HG03378 (cell line): ENCODE results near the gene ENOX1.

ENCODE experiments used
- ATAC-seq: cut with Tn5 transposase; IDR thresholded peaks from one replicate; pipeline ENCODE4 v1.9.1; 2021; ENCODE audit warnings: mild to moderate bottlenecking, moderate library complexity; ENCODE audit not compliant: unreplicated experiment

ENOX1 gene

DNA sequence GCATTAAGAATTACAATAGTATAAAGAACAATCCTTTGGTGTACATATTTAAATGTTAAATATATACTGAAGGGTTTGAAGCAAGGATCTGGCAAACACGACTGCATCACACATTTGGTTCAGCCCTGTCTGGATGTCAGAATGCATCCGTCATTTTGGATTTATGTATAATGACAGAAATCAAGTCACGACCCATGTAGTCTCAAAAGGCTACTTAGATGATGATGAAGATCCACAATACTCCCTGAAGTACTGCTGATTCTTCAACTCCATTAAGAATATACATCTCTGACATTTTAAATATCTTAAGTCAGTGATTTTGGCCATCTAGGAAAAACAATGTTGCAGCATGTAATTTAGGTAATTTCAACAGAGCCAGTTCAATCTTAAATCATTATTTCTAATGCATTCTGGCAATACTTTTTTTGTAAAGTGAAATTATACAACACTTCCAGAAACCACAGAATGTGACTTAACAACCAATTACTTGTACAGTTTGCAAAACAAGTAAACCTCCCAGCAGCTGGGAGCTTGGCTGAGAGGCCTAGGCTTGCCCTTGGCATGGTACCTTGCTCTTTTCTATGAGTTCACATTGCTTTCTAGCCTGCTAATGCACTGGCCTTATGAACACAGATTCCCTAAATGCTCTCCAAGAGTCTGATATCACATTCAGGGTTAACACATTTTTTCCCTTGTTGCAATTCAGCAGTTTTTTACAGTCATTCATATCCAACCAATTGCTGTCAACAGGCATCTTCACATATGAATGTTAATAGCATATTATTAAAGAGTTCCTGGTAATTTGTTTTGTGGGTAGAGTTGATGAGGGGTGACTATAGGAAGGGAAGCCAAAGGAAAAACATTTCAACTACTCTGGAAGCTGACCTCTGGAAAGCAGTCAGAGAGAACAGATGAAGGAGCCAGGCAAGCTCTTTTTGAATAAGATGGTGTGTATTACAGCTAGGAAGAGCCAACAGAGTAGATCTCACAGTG lies 175.2 kb downstream of the ENOX1 start:
- no peak for ATAC-seq

DNA sequence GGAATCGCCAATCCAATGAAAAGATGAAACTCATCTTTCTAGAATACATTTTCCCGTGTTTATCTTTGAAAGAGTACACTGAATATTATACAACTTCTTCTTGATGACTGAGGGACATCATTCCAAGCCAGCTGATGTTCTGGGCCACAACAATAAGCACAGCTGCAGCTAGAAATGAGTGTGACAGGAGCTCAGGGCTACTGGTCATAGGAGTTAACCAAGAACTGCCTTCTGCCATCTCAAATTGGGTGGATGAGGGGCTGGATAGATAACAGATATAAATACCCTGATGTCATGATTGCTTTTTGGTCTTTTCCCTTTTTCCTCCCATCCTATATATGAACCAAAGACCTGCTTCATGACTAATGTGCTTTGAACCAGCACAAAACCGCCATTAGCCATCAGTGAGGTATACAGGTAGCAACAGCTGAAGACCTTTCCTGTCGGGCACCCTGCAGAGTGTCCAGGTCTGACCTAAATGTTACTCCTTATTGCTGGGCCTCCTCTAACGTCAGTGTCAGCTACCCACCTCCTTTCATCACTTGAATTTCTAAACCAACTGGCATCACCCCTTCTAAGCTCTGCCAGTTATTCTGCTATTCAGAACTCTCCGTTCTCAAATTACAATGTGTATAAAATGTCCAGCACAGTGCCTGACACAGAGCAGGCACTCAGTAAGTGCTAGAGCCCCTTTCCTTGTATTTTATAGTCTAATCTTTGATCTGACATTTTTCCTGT lies 178.2 kb downstream of the ENOX1 start:
- ATAC-seq, result no peak

DNA sequence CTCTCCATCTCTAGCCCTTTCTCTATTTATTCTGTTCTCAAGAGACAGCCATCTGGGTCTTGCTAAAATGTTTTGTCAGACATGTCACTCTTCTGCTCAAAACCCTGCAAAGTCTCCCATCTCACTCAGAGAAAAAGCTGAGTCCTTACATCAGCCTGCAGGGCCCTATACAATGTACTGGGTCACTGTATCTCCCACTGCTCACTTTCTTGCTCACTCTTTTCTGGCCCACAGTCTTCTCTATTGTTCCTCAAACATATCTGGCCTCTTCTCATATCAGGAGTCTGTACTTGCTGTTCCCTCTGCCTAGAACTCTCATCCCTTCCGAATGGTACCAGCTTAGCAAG lies 189.2 kb downstream of the ENOX1 start:
- ATAC-seq, result no peak

DNA sequence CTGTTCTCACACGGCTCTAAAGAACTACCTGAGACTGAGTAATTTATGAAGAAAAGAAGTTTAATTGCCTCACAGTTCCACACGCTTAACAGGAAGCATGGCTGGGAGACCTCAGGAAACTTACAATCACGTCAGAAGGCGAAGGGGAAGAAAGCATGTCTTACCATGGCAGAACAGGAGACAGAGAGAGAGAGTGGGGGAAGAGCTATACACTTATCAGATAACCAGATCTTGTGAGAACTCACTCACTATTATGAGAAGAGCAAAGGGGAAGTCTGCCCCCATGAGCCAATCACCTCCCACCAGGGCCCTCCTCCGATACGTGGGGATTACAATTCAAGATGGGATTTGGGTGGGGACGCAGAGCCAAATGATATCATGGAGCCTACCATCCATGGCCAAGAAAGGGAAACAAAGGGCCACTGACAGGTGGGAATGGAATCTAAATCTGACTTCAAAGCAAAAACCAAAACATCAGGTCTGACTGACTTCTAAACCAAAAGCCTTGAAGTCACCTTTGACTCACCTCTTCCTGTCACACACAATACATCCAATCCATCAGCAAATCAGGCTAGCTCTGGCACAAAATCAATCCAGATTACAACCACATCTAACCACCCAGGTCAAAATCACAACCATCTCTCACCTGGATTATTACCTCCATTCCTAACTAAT lies 189.7 kb downstream of the ENOX1 start:
- ATAC-seq, result no peak

DNA sequence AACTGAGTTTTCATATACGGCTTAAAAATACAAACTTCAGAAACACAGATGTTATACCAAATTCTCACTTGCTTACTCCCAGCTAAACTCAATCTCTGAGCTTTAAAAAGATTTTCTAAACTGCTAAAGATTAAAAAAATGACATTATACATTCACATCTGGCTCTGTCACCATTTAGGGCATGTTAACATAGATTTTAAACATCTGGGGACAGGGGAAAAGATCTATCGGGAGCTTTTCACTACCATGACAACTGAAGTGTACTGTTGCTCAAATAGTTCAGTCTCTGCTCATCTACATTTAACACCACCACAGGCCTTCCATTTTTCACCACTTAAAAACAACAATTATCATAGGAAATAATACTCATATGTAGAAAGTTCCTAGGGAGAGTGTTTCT lies 190.8 kb downstream of the ENOX1 start:
- no peak for ATAC-seq

DNA sequence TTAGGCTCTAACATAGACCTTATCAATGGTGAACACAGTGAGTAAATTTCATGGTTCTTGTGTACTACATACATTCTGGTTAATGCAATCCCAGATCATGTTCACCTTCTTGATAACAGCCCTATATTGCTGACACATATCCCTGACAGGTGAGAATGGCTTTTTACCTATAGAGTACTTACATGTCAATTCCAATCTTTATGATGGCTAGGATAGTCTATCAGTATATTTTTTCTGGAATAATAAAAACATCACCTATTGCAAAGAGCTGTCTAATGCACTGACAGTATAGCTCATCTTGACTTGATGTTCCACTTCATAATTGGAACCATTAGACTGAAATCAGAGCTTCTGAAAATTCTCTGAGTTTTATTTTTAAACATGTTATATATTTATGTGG lies 199.4 kb downstream of the ENOX1 start:
- no peak for ATAC-seq

DNA sequence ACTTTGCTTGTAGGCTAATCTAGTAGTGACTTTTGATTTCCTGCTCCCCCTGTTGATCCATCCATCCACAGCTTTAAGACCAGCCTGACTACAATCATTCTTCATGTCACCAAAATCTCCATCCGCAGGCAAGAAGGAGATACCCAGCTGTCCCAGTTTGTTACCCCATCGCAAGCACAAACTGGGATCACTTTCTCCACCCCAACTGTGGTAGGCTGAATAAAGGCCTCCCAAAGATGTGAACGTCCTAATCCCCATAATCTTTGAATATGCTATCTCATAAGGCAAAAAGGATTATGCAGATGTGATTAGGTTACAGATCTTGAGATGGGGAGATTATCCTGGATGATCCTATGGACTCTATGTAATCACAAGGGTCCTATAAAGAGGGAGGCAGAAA lies 202.0 kb downstream of the ENOX1 start:
- ATAC-seq, result no peak

DNA sequence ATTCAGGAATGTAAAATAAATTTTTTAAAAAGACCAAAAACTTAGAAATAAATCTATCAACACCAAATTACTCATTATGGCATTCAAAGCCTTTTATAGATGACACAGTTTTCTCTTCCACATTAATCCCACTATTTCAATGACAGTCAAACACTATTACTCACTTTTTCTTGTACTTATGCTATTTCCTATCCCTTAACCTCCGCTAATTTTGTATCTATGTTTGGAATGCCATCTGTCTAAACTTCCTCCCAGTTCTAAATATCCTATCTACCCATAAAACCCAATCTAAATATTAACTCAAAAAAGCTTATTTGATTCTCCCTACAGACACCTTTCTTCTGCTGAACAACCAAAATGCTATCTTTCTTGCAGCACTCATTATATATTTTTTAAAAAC lies 203.5 kb downstream of the ENOX1 start:
- ATAC-seq, result no peak

DNA sequence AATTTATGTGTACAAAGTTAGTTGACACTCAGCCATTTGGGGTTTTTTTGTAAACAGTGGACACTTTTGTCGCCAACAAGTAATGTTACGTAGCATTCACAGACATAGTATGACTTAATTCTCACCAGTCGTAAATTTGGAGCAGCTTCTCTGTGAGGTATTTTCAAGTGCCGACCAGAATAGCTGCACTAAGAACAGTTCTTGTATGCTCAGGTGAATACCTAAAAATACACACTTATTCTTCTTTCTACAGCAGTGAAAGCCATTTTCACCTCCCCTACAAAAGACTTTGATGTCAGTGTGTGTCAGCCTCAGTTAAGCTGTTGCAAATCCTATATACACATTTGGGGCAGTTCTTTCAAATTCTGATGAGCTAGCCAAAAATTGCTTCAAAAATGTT lies 206.5 kb downstream of the ENOX1 start:
- no peak for ATAC-seq

DNA sequence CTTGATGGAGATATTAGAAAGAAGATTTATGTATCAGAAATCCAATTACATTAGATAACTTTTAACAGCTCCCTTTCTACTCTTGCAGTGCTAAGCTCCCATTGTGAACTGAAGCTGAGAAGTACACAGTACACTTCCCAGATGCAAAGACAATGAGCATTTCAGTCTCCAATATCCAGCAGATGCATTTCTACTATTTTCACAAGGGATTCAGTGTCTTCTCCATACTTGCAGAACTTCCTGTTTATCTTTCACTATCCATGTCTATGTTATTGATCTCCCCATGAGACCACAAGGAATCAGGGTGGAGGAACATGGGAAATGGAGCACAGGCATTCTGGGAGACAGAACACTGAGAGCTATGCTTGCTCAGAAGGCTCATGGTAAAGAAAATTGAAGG lies 207.5 kb downstream of the ENOX1 start:
- no peak for ATAC-seq

DNA sequence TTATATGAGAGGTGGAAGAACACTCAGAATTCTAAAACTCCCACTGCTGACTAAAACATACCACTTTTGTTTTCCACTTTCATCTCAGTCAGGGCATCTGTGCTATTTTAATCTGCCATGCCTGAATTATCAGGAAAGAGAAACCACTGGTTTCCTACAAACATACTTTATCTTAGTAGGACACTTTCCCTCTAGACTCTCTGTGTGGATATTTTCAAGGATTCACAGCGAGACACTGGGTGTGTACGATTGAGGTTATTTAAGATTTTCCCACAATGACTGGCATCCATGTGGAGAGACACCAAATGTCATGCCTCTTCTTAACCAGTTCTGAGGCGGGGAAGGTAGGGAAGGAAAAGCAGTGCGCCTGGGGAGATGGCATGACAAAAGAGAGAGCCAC lies 212.2 kb downstream of the ENOX1 start:
- ATAC-seq, result no peak

DNA sequence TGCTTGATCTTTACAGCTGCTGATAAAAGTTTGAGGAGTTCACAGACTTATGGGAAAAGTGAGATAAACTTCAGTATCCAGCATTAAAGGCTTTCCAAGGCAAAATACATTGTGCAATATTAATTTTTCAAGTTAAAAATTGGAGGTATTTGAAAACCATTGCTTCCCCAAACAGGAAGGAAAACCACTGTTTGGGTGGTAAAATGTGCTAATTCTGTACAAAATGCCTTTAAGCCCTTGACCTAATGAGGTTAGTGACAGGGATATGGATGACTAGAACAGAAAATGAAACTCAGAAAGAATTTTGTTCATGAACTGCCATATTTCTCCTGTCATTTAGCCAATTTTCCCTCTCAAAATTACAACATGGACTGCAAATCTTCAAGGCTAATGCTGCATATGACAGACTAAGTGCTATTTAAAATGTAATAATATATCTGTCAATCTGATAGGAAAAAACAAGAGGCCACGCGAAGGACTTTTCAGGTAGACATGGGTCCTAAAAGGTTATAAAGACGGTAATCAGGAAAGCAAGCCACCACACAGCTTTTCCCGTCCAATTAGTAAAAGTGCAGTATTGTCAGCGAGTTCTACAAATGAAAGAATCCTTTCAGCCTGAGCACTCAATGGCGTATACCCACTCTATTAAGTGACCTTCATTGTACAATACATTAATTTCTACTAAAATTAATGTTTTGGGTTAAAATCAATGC lies 212.8 kb downstream of the ENOX1 start:
- no peak for ATAC-seq

DNA sequence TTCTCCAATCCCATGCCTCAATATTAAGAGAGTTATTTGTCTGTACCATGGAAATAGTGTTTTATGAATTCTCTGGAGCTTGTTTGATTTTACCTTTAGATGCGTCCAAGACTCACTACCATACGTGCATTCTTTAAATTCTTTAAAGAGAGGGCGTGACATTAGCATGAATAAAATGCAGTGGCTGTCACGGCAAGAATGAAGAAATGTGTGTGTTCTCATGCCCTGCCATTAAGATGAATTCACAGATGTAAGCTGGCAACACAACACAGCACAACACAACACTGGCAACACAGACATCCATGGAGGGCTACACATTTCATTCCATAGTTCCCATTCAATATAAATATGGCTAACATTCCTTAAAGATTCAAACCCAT lies 213.4 kb downstream of the ENOX1 start:
- ATAC-seq, result no peak

DNA sequence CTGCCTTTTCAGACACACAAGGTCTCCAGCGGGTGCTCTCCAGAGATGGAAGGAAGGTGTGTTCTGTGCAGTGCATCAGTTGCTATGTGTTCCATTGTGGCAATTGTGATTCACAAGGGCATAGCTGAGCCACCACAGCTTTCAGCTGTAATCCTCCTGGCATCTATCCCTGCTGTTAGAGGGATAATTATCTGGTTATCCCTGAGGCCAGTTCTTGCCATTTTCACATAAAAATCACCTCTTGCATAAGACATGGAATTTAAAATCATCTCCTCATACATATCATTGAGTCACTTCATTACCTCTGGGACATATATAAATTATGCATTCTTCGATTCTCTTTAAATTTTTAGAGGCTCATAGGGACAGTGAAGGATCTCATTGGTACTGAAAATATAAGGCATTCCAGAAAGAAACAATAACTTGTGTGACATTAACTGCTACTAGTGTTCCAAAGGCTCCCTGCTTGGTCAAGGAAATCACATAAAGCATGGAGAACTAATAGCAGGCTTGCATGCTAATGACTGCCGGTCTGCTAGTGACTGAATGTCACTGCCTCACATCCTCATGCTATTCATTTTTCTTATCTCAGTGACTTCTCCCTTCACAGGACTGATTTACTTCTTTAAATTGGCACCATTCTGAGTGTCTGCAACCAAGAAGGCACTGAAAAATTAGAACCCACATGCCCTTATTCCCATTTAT lies 214.0 kb downstream of the ENOX1 start:
- ATAC-seq, result no peak

DNA sequence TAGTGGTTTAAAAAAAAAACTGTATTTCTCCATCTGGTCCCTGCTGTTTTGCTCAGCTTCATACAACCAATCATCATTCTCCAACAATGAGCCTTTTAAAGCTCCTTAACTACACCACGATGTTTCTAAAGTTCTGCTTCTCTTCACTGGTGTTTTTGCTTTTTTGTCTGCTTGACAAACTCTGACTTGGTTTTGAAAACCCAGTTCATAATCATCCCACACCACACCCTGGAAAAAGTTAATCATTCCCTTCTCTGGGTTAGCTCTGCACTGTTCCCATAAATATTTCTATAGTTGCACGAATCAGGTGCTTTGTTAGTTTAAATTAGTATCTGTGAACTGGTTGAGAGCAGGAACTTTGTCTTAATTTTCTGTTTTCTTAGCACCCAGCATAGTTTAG lies 217.1 kb downstream of the ENOX1 start:
- no peak for ATAC-seq

DNA sequence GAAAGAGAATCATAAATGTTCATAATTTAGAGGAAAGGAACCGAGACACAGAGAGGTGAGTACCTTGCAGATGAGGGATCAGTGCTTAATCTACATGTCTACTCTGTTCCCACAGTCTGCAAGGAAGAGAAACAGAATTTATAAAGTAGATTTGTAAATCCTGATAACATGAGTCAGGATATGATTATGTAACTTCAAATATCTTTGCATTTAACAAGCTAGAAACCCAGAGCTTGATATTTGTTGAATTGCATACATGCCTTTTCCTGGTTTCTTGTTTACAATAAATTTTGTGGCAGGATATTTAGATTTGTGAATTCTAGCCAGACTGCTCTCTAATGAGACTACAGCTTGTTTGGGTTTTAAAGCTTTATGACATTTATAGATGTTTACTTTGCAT lies 219.2 kb downstream of the ENOX1 start:
- ATAC-seq, result no peak

DNA sequence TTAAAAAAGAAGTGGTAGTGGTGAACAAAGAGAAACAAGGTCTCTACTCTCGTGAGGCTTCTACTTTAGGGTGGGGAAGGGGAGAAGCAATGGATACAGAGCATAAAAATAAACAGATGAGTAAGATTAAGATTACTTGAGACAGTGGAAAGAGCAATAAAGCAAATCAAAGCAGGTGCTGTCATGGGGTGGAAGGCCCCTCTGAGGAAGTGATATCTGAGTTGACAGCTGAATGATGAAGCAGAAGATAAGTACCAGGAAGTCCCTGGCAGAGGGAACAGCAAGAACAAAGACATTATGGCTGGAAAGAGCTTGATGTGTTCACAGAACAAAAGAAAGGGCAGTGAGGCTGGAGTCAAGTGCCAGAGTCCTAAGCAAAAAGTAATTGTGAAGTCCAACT lies 221.8 kb downstream of the ENOX1 start:
- no peak for ATAC-seq

DNA sequence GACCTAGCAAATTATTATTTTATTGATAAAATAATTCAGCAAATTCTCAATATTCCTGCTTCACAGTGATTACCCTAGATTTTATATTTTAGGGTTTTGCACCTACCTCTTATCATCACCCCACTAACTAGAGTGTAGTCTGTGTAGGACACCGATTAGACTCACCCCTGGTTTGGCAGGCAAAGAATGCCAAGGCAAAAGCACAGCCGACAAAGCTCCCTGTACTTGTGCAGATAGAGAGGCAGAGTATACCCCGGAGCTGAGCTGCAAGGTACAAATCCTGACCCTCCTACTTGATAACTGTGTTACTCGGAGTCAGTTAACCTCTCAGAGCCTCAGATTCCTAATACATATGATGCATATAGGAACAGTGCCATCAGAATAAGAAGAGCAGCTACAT lies 225.7 kb downstream of the ENOX1 start:
- ATAC-seq, result no peak

DNA sequence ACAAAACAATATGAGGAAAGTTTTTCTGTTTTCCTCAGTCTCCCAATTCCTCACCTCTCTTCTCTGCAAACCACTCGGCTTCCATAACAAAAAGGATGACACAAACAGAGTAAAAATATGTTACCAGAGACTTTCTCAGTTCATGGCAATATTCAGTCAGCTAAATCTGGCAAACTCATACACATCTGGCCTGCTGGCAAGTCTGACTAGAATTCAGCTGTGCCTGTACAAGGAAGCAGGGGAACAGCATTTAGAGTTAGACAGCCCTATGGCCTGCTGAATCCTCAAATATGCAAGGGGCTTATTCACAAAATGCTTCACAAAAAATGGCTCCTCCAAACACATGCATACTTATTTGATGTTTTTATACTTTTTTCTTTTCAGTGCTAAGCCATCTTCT lies 227.8 kb downstream of the ENOX1 start:
- no peak for ATAC-seq

DNA sequence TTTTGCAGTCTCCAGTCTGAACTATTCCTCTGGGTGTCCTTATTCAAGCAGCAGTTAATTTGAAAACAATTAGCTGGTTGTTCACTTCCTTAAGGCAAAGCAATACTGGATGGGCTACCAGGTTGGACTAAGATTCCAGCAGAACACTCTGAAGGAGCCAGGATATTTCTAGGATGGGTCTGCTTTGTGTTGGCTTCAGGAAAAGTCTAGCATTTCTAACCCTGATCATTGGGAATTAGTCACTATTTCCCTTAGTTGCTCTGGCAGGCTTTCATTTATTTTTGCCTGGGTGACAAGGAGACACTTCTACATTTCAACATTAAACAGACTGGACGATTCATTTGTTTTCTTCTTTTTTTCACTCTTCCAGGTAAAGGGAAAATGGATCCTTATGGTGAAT lies 228.4 kb downstream of the ENOX1 start:
- no peak for ATAC-seq

DNA sequence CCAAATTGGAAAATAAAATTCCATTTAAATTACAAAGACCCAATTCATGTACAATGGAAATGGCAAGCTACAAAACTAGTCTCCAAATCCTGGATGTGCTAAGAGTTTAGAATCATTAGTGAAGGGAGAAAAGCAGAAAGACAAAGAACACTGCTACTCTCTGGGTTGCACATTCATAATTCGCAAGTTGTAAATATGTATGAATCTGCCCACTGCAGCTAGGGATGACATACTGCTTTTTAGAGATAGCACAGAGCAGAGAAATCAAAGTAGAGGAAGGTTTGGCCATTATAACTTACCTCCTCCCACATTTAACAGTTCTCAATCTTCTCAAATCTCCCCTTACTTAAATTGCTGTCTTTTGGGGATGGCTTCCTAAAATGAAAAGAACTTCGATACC lies 231.1 kb downstream of the ENOX1 start:
- no peak for ATAC-seq
